ENCODE results near the gene CCDC14. TPM values are rescaled to one million over a fixed set of nuclear protein-coding genes. Genes with fewer than 3 reads are reported as not detected.
A peak's percentile ranks its signal among the peaks of the same experiment; 100 is the strongest.
"Not testable (repeated sequence)": the region's sequence is repeated elsewhere in the genome, so short reads cannot be mapped to it uniquely, and the experiment has no call there.

Gene CCDC14
- total and polyA plus RNA-seq, 4 donors: 3.7 to 32.5 (median 14.7) TPM

- H3K27me3 ChIP-seq (ENCODE audit: control insufficient read depth in 4 of 4, insufficient read depth in 4 of 4, low read length in 3 of 4); H3K27ac ChIP-seq (ENCODE audit: low read depth in 1 of 2, low read length in 2 of 2); H3K4me1 ChIP-seq (ENCODE audit: control insufficient read depth in 4 of 4, insufficient read depth in 4 of 4, low read length in 3 of 4); H3K36me3 ChIP-seq (ENCODE audit: control insufficient read depth in 4 of 4, insufficient read depth in 3 of 4, low read depth in 1 of 4, low read length in 3 of 4); H3K9ac ChIP-seq (ENCODE audit: low read depth in 1 of 2, low read length in 2 of 2); DNase-seq (ENCODE audit: low spot score); H3K9me3 ChIP-seq (ENCODE audit: control insufficient read depth in 4 of 4, low read length in 3 of 4): not testable (repeated sequence)
- peak overlapping the region in 2 of 3 donors; percentile 4 to 47 for H3K4me3 ChIP-seq (ENCODE audit: low read depth in 1 of 3, low read length in 3 of 3)
- TF ChIP-seq RAD21 (IDR thresholded peaks at IDR 0.05) (peak; percentile 78 to 81), CTCF (IDR thresholded peaks at IDR 0.05; ENCODE audit: low read depth, low read length, missing input control) (peak; percentile 43)
- 12% methylated on average over 27 of the region's 29 CpGs for WGBS
Measured at GRCh38 chr3:123979525-123980501, 18.8 kb upstream of the CCDC14 start.

DNA sequence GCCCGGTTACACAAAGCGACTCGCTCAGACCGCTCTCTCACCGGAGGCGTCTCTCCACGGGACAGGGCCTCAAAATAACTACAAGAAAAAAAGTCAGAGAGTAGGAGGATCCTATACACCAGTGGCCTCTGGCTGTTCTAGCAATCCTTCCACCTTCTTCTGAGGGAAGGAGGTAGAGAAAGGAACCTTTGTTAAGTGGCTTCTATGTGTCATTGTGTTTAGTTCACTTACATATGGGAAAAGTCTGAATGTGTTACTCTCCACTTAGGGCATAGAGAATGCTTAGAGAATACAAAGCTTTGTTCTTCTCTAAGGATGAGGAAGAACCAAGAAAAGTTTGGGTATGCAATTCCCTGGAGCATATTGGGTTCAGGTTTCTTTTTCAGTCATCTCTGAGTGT is 15.9 kb upstream of the CCDC14 start:
- not testable (repeated sequence) for DNase-seq (ENCODE audit: low spot score); H3K4me1 ChIP-seq (ENCODE audit: control insufficient read depth in 4 of 4, insufficient read depth in 4 of 4, low read length in 3 of 4); H3K27me3 ChIP-seq (ENCODE audit: control insufficient read depth in 4 of 4, insufficient read depth in 4 of 4, low read length in 3 of 4); H3K9me3 ChIP-seq (ENCODE audit: control insufficient read depth in 4 of 4, low read length in 3 of 4); H3K9ac ChIP-seq (ENCODE audit: low read depth in 1 of 2, low read length in 2 of 2); H3K27ac ChIP-seq (ENCODE audit: low read depth in 1 of 2, low read length in 2 of 2); H3K4me3 ChIP-seq (ENCODE audit: low read depth in 1 of 3, low read length in 3 of 3); H3K36me3 ChIP-seq (ENCODE audit: control insufficient read depth in 4 of 4, insufficient read depth in 3 of 4, low read depth in 1 of 4, low read length in 3 of 4)
- WGBS: 72% methylated on average over 7 of the region's 7 CpGs

- WGBS: 76% methylated on average over 4 of the region's 4 CpGs
- not testable (repeated sequence) for H3K4me3 ChIP-seq (ENCODE audit: low read depth in 1 of 3, low read length in 3 of 3); H3K36me3 ChIP-seq (ENCODE audit: control insufficient read depth in 4 of 4, insufficient read depth in 3 of 4, low read depth in 1 of 4, low read length in 3 of 4); H3K27me3 ChIP-seq (ENCODE audit: control insufficient read depth in 4 of 4, insufficient read depth in 4 of 4, low read length in 3 of 4); H3K9ac ChIP-seq (ENCODE audit: low read depth in 1 of 2, low read length in 2 of 2); H3K4me1 ChIP-seq (ENCODE audit: control insufficient read depth in 4 of 4, insufficient read depth in 4 of 4, low read length in 3 of 4); H3K27ac ChIP-seq (ENCODE audit: low read depth in 1 of 2, low read length in 2 of 2); H3K9me3 ChIP-seq (ENCODE audit: control insufficient read depth in 4 of 4, low read length in 3 of 4); DNase-seq (ENCODE audit: low spot score)
Measured at GRCh38 chr3:123976181-123976898, 15.3 kb upstream of the CCDC14 start.

DNA sequence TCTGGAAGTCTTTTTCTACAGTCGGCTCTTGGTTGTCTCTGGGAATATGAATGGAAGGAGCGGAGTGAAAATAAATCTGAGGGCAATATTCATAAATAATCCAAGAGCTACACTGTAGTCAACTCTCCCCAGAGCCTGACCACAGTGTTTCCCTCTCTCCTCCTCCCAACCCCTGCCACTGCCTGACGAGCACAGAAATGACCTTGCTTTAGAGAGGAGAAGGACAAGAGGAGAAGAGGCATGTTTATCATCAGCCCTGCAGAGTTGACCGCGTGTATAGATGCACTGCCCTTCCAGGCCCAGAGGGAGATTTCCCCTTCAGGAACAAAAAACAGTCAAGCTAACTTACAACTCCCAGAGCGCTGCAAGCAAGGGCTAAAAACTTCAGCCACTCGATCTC is 14.0 kb upstream of the CCDC14 start:
- not testable (repeated sequence) for H3K9ac ChIP-seq (ENCODE audit: low read depth in 1 of 2, low read length in 2 of 2); H3K4me3 ChIP-seq (ENCODE audit: low read depth in 1 of 3, low read length in 3 of 3); H3K27ac ChIP-seq (ENCODE audit: low read depth in 1 of 2, low read length in 2 of 2); H3K9me3 ChIP-seq (ENCODE audit: control insufficient read depth in 4 of 4, low read length in 3 of 4); DNase-seq (ENCODE audit: low spot score); H3K4me1 ChIP-seq (ENCODE audit: control insufficient read depth in 4 of 4, insufficient read depth in 4 of 4, low read length in 3 of 4); H3K27me3 ChIP-seq (ENCODE audit: control insufficient read depth in 4 of 4, insufficient read depth in 4 of 4, low read length in 3 of 4); H3K36me3 ChIP-seq (ENCODE audit: control insufficient read depth in 4 of 4, insufficient read depth in 3 of 4, low read depth in 1 of 4, low read length in 3 of 4)
- 84% methylated on average over 5 of the region's 7 CpGs for WGBS

GRCh38 chr3:123971406-123971805 is 10.4 kb upstream of the CCDC14 start:
- no peak for DNase-seq (ENCODE audit: low spot score)
- H3K36me3 ChIP-seq (ENCODE audit: control insufficient read depth in 4 of 4, insufficient read depth in 3 of 4, low read depth in 1 of 4, low read length in 3 of 4): no peaks in the 10 kb centered on the region
- TF ChIP-seq YY1 (IDR thresholded peaks at IDR 0.05): no peak
- TF ChIP-seq RXRA (IDR thresholded peaks at IDR 0.05): no peak
- TF ChIP-seq SP1 (IDR thresholded peaks at IDR 0.05): no peak
- TF ChIP-seq, protein P1, sequence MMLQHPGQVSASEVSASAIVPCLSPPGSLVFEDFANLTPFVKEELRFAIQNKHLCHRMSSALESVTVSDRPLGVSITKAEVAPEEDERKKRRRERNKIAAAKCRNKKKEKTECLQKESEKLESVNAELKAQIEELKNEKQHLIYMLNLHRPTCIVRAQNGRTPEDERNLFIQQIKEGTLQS (IDR thresholded peaks at IDR 0.05): no peak
- TF ChIP-seq NR2F2 (IDR thresholded peaks at IDR 0.05): no peak
- TF ChIP-seq HNF4A (conservative IDR thresholded peaks at IDR 0.05): no peak
- no peak for TF ChIP-seq REST (IDR thresholded peaks at IDR 0.05)
- TF ChIP-seq HNF4G (IDR thresholded peaks at IDR 0.05): no peak
- TF ChIP-seq FOXA2 (IDR thresholded peaks at IDR 0.05): no peak

More at GRCh38 chr3:123971406-123971805, 10.4 kb upstream of the CCDC14 start:
- Histone ChIP-seq H3K4me1 (ENCODE audit: control insufficient read depth in 4 of 4, insufficient read depth in 4 of 4, low read length in 3 of 4) (no peaks in the 10 kb centered on the region), H3K9me3 (ENCODE audit: control insufficient read depth in 4 of 4, low read length in 3 of 4) (no peaks in the 10 kb centered on the region), H3K4me3 (ENCODE audit: low read depth in 1 of 3, low read length in 3 of 3) (no peak overlapping the region), H3K27me3 (ENCODE audit: control insufficient read depth in 4 of 4, insufficient read depth in 4 of 4, low read length in 3 of 4) (no peaks in the 10 kb centered on the region), H3K9ac (ENCODE audit: low read depth in 1 of 2, low read length in 2 of 2) (no peak overlapping the region), H3K27ac (ENCODE audit: low read depth in 1 of 2, low read length in 2 of 2) (no peak overlapping the region)
